HepG2 (cell line): ENCODE results near the gene FMC1. TPM values are rescaled to one million over a fixed set of nuclear protein-coding genes. Genes with fewer than 3 reads are reported as not detected.

Experiments
- AGO1 ChIP-seq: fragments of 200-400 bp; formaldehyde crosslinking; IDR thresholded peaks from 2 replicates; pipeline ENCODE4 v1.6.1; 2017; ENCODE audit warnings: mild to moderate bottlenecking, low read depth, low read length, moderate library complexity; ENCODE audit not compliant: poor library complexity, severe bottlenecking
- EEA1 ChIP-seq: sonication (generic); formaldehyde crosslinking; IDR thresholded peaks from 2 replicates; pipeline ENCODE4 v1.5.1; 2020; ENCODE audit warnings: mild to moderate bottlenecking, missing genetic modification reagents, borderline replicate concordance
- HMGXB3 ChIP-seq: sonication (generic); formaldehyde crosslinking; IDR thresholded peaks from 2 replicates; pipeline ENCODE4 v1.4.0; 2020; ENCODE audit warnings: missing genetic modification reagents, borderline replicate concordance
- ISL2 ChIP-seq: sonication (generic); formaldehyde crosslinking; IDR thresholded peaks from 2 replicates; pipeline ENCODE4 v1.5.0; 2020; ENCODE audit warnings: missing genetic modification reagents
- JDP2 ChIP-seq: sonication (generic); formaldehyde crosslinking; IDR thresholded peaks from 2 replicates; pipeline ENCODE4 v1.8.1; 2022; ENCODE audit warnings: missing genetic modification reagents, borderline replicate concordance
- KAT8 ChIP-seq: IDR thresholded peaks from 2 replicates; pipeline ENCODE4 v1.6.1; 2016; ENCODE audit warnings: missing genetic modification reagents, missing compliant biosample characterization
- KDM3A ChIP-seq: IDR thresholded peaks from 2 replicates; pipeline ENCODE4 v1.6.1; 2018; ENCODE audit warnings: low read depth, missing compliant biosample characterization
- LCORL ChIP-seq, 2 experiments: fragments of 450-650 bp in 1 of 2; sonication (generic) in 1 of 2; formaldehyde crosslinking in 1 of 2; IDR thresholded peaks; 2 replicates each; pipeline versions ENCODE4 v1.5.0 to v1.6.1; 2017 to 2020; ENCODE audit warnings: antibody characterized with exemption in 1 of 2, missing genetic modification reagents in 1 of 2
- PAWR ChIP-seq: sonication (generic); formaldehyde crosslinking; IDR thresholded peaks from 2 replicates; pipeline ENCODE4 v1.4.0; 2020; ENCODE audit warnings: missing genetic modification reagents, mild to moderate bottlenecking, borderline replicate concordance
- RFXAP ChIP-seq: sonication (generic); formaldehyde crosslinking; IDR thresholded peaks from 2 replicates; pipeline ENCODE4 v1.4.0; 2020; ENCODE audit warnings: missing genetic modification reagents, borderline replicate concordance
- RORA ChIP-seq: sonication (generic); formaldehyde crosslinking; IDR thresholded peaks from 2 replicates; pipeline ENCODE4 v1.5.0; 2020; ENCODE audit warnings: mild to moderate bottlenecking, missing genetic modification reagents, moderate library complexity
- SMC3 ChIP-seq: IDR thresholded peaks from 2 replicates; pipeline ENCODE4 v1.6.1; 2011; ENCODE audit warnings: low read length, improper control_type of control experiment
- SOX13 ChIP-seq, 3 experiments: fragments of 450-650 bp in 1 of 3; sonication (generic) in 1 of 3; formaldehyde crosslinking in 1 of 3; IDR thresholded peaks in 2 of 3; conservative IDR thresholded peaks in 1 of 3; 2 replicates each; pipeline versions ENCODE4 v1.5.0 to v1.6.1; 2016 to 2020; ENCODE audit warnings: antibody characterized with exemption in 1 of 3, mild to moderate bottlenecking in 1 of 3, missing compliant biosample characterization in 1 of 3, missing genetic modification reagents in 1 of 3, moderate library complexity in 1 of 3
- SPEN ChIP-seq: sonication (generic); formaldehyde crosslinking; IDR thresholded peaks from 2 replicates; pipeline ENCODE4 v1.5.1; 2020; ENCODE audit warnings: low read depth, mild to moderate bottlenecking, missing genetic modification reagents
- THAP8 ChIP-seq: sonication (generic); formaldehyde crosslinking; IDR thresholded peaks from 2 replicates; pipeline ENCODE4 v1.5.1; 2020; ENCODE audit warnings: missing genetic modification reagents, mild to moderate bottlenecking, borderline replicate concordance
- XBP1 ChIP-seq: sonication (generic); formaldehyde crosslinking; IDR thresholded peaks from 2 replicates; pipeline ENCODE4 v1.5.0; 2020; ENCODE audit warnings: missing genetic modification reagents
- YEATS4 ChIP-seq: sonication (generic); formaldehyde crosslinking; IDR thresholded peaks from 2 replicates; pipeline ENCODE4 v1.4.0; 2020; ENCODE audit warnings: missing genetic modification reagents, borderline replicate concordance
- ZBTB7B ChIP-seq: sonication (generic); formaldehyde crosslinking; IDR thresholded peaks from 2 replicates; pipeline ENCODE4 v1.4.0; 2020; ENCODE audit warnings: missing genetic modification reagents
- ZFYVE20 ChIP-seq: sonication (generic); formaldehyde crosslinking; IDR thresholded peaks from 2 replicates; pipeline ENCODE4 v1.8.0; 2023; ENCODE audit warnings: low read depth, mild to moderate bottlenecking, moderate library complexity, missing genetic modification reagents, borderline replicate concordance
- ZNF747 ChIP-seq: sonication (generic); formaldehyde crosslinking; IDR thresholded peaks from 2 replicates; pipeline ENCODE4 v1.8.1; 2023; ENCODE audit warnings: missing genetic modification reagents, mild to moderate bottlenecking, borderline replicate concordance
- ZNF777 ChIP-seq: sonication (generic); formaldehyde crosslinking; IDR thresholded peaks from 2 replicates; pipeline ENCODE4 v1.4.0; 2020; ENCODE audit warnings: missing genetic modification reagents
- polyA plus RNA-seq, 8 experiments: library from polyadenylated mRNA; depleted of rRNA in 3 of 8; stranded (reverse) in 7 of 8; unstranded in 1 of 8; fragments of >200 nt; fragmentation: Illumina TruSeq in 4 of 8; extraction: Trizol in 4 of 8; gene quantifications; 2 replicates each; pipeline versions ENCODE4 v1.2.1 to v1.2.3, GENCODE V29; 2011 to 2016; ENCODE audit warnings: low read depth in 4 of 8, missing spikeins in 1 of 8, mixed read lengths in 1 of 8; ENCODE audit not compliant: insufficient read depth in 1 of 8
- total RNA-seq, 5 experiments: library from RNA; depleted of rRNA; stranded (reverse); fragments of >200 nt; fragmentation: Illumina TruSeq; extraction: Trizol; gene quantifications; 2 replicates each; pipeline ENCODE4 v1.2.3, GENCODE V29; 2016; ENCODE audit warnings: low read depth in 1 of 5
- TF ChIP-seq, protein P1 (sequence below): IDR thresholded peaks from 2 replicates; pipeline ENCODE4 v1.6.1; 2016; ENCODE audit warnings: missing compliant biosample characterization, missing genetic modification reagents, borderline replicate concordance

The FMC1 gene
- total and polyA plus RNA-seq, 2 of the 13 experiments (the other 11 are each of a cell fraction or from before 2014, with no cell fraction given): 39.2 to 50.7 TPM

DNA sequence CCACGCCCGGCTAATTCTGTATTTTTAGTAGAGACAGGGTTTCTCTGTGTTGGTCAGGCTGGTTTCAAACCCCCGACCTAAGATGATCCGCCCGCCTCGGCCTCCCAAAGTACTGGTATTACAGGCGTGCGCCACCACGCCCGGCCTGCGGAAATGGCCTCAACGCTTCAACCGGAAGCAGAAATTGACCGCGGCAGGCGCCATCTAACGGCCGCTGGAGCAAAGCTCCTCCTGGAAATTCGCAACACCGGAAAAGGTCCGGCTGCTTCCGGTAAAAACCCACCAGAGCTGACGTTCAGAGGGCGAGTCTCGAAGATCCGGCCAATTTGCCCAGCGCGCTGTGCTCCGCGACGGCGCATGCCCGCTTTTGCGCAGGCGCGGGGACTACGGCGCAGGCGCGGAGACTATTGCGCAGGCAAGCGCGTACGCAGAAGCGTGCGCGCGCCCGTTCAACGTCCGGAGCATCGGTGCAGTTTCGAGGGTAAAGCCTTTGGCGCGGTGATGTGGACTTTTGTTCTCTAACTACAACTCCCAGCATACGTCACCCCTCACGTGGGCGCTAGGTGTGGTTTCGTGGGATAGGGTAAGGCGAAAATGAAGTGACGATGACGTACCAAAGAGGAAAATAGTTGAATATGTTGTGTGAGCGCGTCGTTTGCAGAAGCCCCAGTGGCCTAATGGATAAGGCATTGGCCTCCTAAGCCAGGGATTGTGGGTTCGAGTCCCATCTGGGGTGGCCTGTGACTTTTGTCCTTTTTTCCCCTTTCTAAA, 915 bp upstream of the FMC1 start (continued):
- TF ChIP-seq THAP8 (CRISPR knock-in tag): no peak; the same call in 1 of the 2 replicates
- TF ChIP-seq RORA (CRISPR knock-in tag): no peak
- TF ChIP-seq AGO1: peak; percentile 62
- peak; percentile 77; the same call in 1 of the 2 replicates for TF ChIP-seq ZBTB7B (CRISPR knock-in tag)
- TF ChIP-seq RFXAP (CRISPR knock-in tag): peak; percentile 41; the same call in 1 of the 2 replicates
- TF ChIP-seq SOX13 (IDR thresholded peaks at IDR 0.05): peak; percentile 17; the same call in 1 of the 2 replicates
- peak in 1 of 2 experiments; percentile 39; a peak in 1 of 4 replicates for TF ChIP-seq SOX13 (CRISPR knock-in tag; conservative IDR thresholded peaks at IDR 0.05 in 1 of 2, IDR thresholded peaks at IDR 0.05 in 1 of 2)
- TF ChIP-seq SMC3: peak; percentile 27; the same call in 1 of the 2 replicates
- peak; percentile 92 for TF ChIP-seq YEATS4 (CRISPR knock-in tag)
- peak; percentile 63; the same call in 1 of the 2 replicates for TF ChIP-seq HMGXB3 (CRISPR knock-in tag)
- no peak; the same call in 1 of the 2 replicates for TF ChIP-seq EEA1
- TF ChIP-seq, protein P1, sequence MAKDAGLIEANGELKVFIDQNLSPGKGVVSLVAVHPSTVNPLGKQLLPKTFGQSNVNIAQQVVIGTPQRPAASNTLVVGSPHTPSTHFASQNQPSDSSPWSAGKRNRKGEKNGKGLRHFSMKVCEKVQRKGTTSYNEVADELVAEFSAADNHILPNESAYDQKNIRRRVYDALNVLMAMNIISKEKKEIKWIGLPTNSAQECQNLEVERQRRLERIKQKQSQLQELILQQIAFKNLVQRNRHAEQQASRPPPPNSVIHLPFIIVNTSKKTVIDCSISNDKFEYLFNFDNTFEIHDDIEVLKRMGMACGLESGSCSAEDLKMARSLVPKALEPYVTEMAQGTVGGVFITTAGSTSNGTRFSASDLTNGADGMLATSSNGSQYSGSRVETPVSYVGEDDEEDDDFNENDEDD (CRISPR knock-in tag): peak; percentile 89; the same call in 1 of the 2 replicates
- TF ChIP-seq JDP2 (CRISPR knock-in tag): no peak; the same call in 1 of the 2 replicates
- peak; percentile 43; the same call in 1 of the 2 replicates for TF ChIP-seq PAWR
- 0 out of 2 replicates have a peak, but pooled peaks have one; percentile 50 for TF ChIP-seq XBP1
- TF ChIP-seq KDM3A (CRISPR knock-in tag): peak; percentile 48; the same call in 1 of the 2 replicates
- peak; percentile 97 for TF ChIP-seq KAT8
- peak; percentile 55; the same call in 1 of the 2 replicates for TF ChIP-seq ZNF777 (CRISPR knock-in tag)
- TF ChIP-seq ZNF747 (CRISPR knock-in tag): peak; percentile 88; the same call in 1 of the 2 replicates
- peak; percentile 87 for TF ChIP-seq SPEN (CRISPR knock-in tag)
- TF ChIP-seq LCORL (IDR thresholded peaks at IDR 0.05): no peak
- TF ChIP-seq LCORL (CRISPR knock-in tag; IDR thresholded peaks at IDR 0.05): peak; percentile 37; the same call in 1 of the 2 replicates
- TF ChIP-seq ISL2 (CRISPR knock-in tag): peak; percentile 48; the same call in 1 of the 2 replicates
- no peak for TF ChIP-seq ZFYVE20
